Mesendoderm (in vitro differentiated cells): ENCODE data around the gene SIRPA.

Experiments
- DNase-seq: peaks from one replicate; pipeline ENCODE4 v3.0.0; 2013
- H2AK5ac ChIP-seq: 2 replicates; pipeline ENCODE4 v1.6.1; 2013; ENCODE audit warnings: low read length, inconsistent platforms
- H2BK120ac ChIP-seq: 2 replicates; pipeline ENCODE4 v1.6.1; 2013; ENCODE audit warnings: low read depth, mild to moderate bottlenecking, low read length, moderate library complexity, mixed read lengths
- H2BK15ac ChIP-seq: replicated peaks from 2 replicates; pipeline ENCODE4 v1.6.1; 2013; ENCODE audit warnings: low read depth, mild to moderate bottlenecking, moderate library complexity
- H2BK5ac ChIP-seq: 2 replicates; pipeline ENCODE4 v1.6.1; 2013; ENCODE audit warnings: low read length, inconsistent platforms
- H3K18ac ChIP-seq: 2 replicates; pipeline ENCODE4 v1.6.1; 2013; ENCODE audit warnings: mild to moderate bottlenecking, low read length, mixed read lengths
- H3K23ac ChIP-seq: one replicate; pipeline ENCODE4 v1.6.1; 2013; ENCODE audit warnings: low read length
- H3K27ac ChIP-seq: 2 replicates; pipeline ENCODE4 v1.5.1; 2013; ENCODE audit warnings: low read depth, mild to moderate bottlenecking, inconsistent platforms, low read length, moderate library complexity
- H3K27me3 ChIP-seq: 2 replicates; pipeline ENCODE4 v1.6.1; 2013; ENCODE audit warnings: low read length, control low read depth, mild to moderate bottlenecking, inconsistent platforms; ENCODE audit not compliant: insufficient read depth, poor library complexity
- H3K36me3 ChIP-seq: 2 replicates; pipeline ENCODE4 v1.6.1; 2013; ENCODE audit warnings: low read length, inconsistent platforms; ENCODE audit not compliant: control insufficient read depth, insufficient read depth
- H3K4ac ChIP-seq: one replicate; pipeline ENCODE4 v1.6.1; 2013; ENCODE audit warnings: low read depth, mild to moderate bottlenecking, low read length, moderate library complexity
- H3K4me1 ChIP-seq: 2 replicates; pipeline ENCODE4 v1.6.1; 2013; ENCODE audit warnings: low read depth, low read length, inconsistent platforms; ENCODE audit not compliant: control insufficient read depth
- H3K4me2 ChIP-seq: 2 replicates; pipeline ENCODE4 v1.6.1; 2013; ENCODE audit warnings: low read length
- H3K4me3 ChIP-seq: 2 replicates; pipeline ENCODE4 v1.5.1; 2013; ENCODE audit warnings: mild to moderate bottlenecking, low read length
- H3K56ac ChIP-seq: one replicate; pipeline ENCODE4 v1.6.1; 2013; ENCODE audit warnings: low read length
- H3K79me1 ChIP-seq: 2 replicates; pipeline ENCODE4 v1.6.1; 2013; ENCODE audit warnings: low read length, inconsistent platforms
- H3K79me2 ChIP-seq: 2 replicates; pipeline ENCODE4 v1.6.1; 2013; ENCODE audit warnings: mild to moderate bottlenecking, low read length; ENCODE audit not compliant: control insufficient read depth, insufficient read depth
- H3K9ac ChIP-seq: 2 replicates; pipeline ENCODE4 v1.6.1; 2013; ENCODE audit warnings: low read length, inconsistent platforms
- H4K5ac ChIP-seq: one replicate; pipeline ENCODE4 v1.6.1; 2013; ENCODE audit warnings: low read length
- H4K8ac ChIP-seq: one replicate; pipeline ENCODE4 v1.6.1; 2013; ENCODE audit warnings: low read depth, mild to moderate bottlenecking, control low read depth, low read length, moderate library complexity
- WGBS: extraction: QIAGEN DNeasy Blood & Tissue Kit; methylation state at CpG from one replicate; pipeline ENCODE4 v1.1.7; 2013; ENCODE audit warnings: low lambda C conversion rate, missing lambda C conversion rate; ENCODE audit not compliant: insufficient coverage; ENCODE audit errors: extremely low coverage; 5-methylcytosine and 5-hydroxymethylcytosine counted together

SIRPA gene

GRCh38 chr20:1928154-1928553, 32.9 kb downstream of the SIRPA start:
- Histone ChIP-seq H3K4me1 (no peaks in the 10 kb centered on the region), H4K5ac (no peak overlapping the region), H2BK5ac (no peak overlapping the region), H3K27ac (no peak overlapping the region), H3K79me2 (no peaks in the 10 kb centered on the region), H3K36me3 (no peaks in the 10 kb centered on the region), H3K23ac (no peak overlapping the region), H2BK15ac (no peak overlapping the region), H2BK120ac (no peak overlapping the region), H3K18ac (no peak overlapping the region), H4K8ac (no peak overlapping the region), H3K56ac (no peak overlapping the region), H3K9ac (no peak overlapping the region), H3K4me3 (no peak overlapping the region), H3K79me1 (no peaks in the 10 kb centered on the region), H3K27me3 (no peaks in the 10 kb centered on the region), H3K4me2 (no peak overlapping the region), H3K4ac (no peak overlapping the region), H2AK5ac (no peak overlapping the region)
- DNase-seq, result no peak
- WGBS, result no CpG with 5 or more reads among the region's 10 CpGs

DNA sequence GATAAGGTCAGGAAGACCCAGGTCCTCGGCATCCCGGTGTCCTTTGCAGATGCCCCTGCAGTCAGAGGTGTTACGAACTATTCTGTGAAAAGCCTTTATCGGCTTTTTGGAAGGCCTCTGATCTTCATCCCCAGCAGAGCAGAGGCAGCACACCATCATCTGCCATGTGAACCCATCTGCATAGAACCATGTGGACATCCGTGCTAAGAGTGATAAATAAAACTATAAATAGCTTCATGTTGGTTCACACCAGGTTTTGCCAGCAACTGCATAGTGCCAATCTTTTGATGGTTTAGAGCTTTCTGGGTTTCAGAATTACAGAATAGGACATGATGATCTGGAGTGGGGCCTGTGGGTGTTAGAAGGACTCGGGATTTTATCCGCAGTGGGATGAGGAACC, 33.6 kb downstream of the SIRPA start:
- H3K4ac ChIP-seq, result no peak overlapping the region
- H3K18ac ChIP-seq, result no peak overlapping the region
- no peaks in the 10 kb centered on the region for H3K4me1 ChIP-seq
- no peak overlapping the region for H3K23ac ChIP-seq
- H3K36me3 ChIP-seq, result no peaks in the 10 kb centered on the region
- H2BK15ac ChIP-seq, result no peak overlapping the region
- H3K4me3 ChIP-seq, result no peak overlapping the region
- no CpG with 5 or more reads among the region's 7 CpGs for WGBS
- H3K79me1 ChIP-seq, result no peaks in the 10 kb centered on the region
- H2BK5ac ChIP-seq, result no peak overlapping the region
- H3K27ac ChIP-seq, result no peak overlapping the region
- H3K27me3 ChIP-seq, result no peaks in the 10 kb centered on the region
- H4K8ac ChIP-seq, result no peak overlapping the region
- H2AK5ac ChIP-seq, result no peak overlapping the region
- no peak overlapping the region for H2BK120ac ChIP-seq
- no peaks in the 10 kb centered on the region for H3K79me2 ChIP-seq
- H3K56ac ChIP-seq, result no peak overlapping the region
- no peak for DNase-seq
- H4K5ac ChIP-seq, result no peak overlapping the region
- no peak overlapping the region for H3K4me2 ChIP-seq
- H3K9ac ChIP-seq, result no peak overlapping the region

DNA sequence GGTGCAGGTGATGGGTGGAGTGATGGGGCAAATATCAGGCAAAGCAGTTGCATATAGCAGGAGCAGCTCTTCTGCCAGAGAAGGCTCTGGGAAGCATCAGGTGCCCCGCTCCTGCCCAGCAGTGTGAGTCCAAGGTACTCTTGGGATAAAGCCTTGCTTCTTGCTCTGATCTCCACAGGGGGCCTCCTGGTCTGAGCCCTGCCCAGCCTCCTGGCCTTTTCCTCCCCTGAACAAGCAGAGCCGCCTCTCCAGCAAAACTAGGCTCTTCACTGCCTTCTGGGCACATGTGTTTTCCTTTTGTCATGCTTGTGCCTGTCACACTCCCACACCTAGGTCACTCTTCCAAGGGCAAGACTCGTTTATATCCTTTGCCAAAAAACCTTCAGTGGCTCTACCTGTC, 34.3 kb downstream of the SIRPA start:
- no peak for DNase-seq
- Histone ChIP-seq H3K4me1 (no peaks in the 10 kb centered on the region), H2AK5ac (no peak overlapping the region), H3K4ac (no peak overlapping the region), H3K4me3 (no peak overlapping the region), H3K79me2 (no peaks in the 10 kb centered on the region), H3K56ac (no peak overlapping the region), H3K36me3 (no peaks in the 10 kb centered on the region), H3K79me1 (no peaks in the 10 kb centered on the region), H3K27me3 (no peaks in the 10 kb centered on the region), H2BK15ac (no peak overlapping the region), H4K8ac (no peak overlapping the region), H2BK120ac (no peak overlapping the region), H3K27ac (no peak overlapping the region), H3K9ac (no peak overlapping the region), H4K5ac (no peak overlapping the region), H3K18ac (no peak overlapping the region), H3K23ac (no peak overlapping the region), H3K4me2 (no peak overlapping the region), H2BK5ac (no peak overlapping the region)
- WGBS, result no CpG with 5 or more reads among the region's 3 CpGs

DNA sequence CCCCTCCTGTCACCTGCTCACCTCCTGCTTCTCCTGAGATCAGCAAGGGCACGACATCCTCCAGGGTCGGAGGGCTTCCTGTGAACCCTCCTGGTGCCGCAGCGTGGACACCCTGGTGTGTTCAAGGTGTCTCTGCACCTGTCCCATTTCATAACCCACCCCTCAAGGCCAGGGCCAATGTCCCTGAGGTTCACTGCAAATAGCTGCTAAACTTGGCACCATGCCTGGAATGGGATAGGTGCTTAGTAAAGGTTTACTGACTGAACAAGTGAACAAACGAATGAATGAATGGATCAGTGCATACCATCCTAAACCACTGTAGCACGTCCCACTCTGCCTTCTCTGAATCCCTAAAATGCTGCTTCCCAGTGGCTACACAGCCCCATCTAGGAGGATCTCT, 35.0 kb downstream of the SIRPA start:
- Histone ChIP-seq H2AK5ac (no peak overlapping the region), H4K5ac (no peak overlapping the region), H4K8ac (no peak overlapping the region), H3K4me1 (no peaks in the 10 kb centered on the region), H3K79me1 (no peaks in the 10 kb centered on the region), H3K4ac (no peak overlapping the region), H3K56ac (no peak overlapping the region), H3K9ac (no peak overlapping the region), H3K36me3 (no peaks in the 10 kb centered on the region), H3K79me2 (no peaks in the 10 kb centered on the region), H3K23ac (no peak overlapping the region), H3K4me2 (no peak overlapping the region), H2BK120ac (no peak overlapping the region), H3K18ac (no peak overlapping the region), H3K27me3 (no peaks in the 10 kb centered on the region), H3K4me3 (no peak overlapping the region), H2BK15ac (no peak overlapping the region), H3K27ac (no peak overlapping the region), H2BK5ac (no peak overlapping the region)
- no peak for DNase-seq
- no CpG with 5 or more reads among the region's 6 CpGs for WGBS

DNA sequence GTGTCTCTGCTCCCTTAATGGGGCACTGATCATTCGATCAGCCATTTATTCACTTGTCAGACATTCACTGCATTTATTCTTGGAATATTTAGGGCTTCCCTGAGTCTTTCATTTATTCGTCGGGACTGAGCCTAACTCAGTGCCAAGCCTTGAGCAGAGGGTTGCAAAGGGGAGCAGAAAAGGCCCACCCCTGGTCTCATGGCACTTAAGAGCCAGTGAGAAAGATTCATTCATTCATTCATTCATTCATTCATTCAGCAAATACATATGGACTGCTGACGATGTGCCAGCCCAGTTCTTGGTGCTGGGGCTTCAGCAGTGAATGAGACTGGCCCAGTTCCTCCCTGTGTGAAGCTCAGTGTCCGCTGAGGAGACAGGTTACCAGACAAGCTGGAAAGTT, 36.6 kb downstream of the SIRPA start:
- H3K4ac ChIP-seq, result no peak overlapping the region
- H3K79me2 ChIP-seq, result no peaks in the 10 kb centered on the region
- H3K9ac ChIP-seq, result no peak overlapping the region
- H3K27me3 ChIP-seq, result no peaks in the 10 kb centered on the region
- no peak overlapping the region for H2AK5ac ChIP-seq
- H3K79me1 ChIP-seq, result no peaks in the 10 kb centered on the region
- no peak overlapping the region for H4K5ac ChIP-seq
- no peaks in the 10 kb centered on the region for H3K36me3 ChIP-seq
- H2BK15ac ChIP-seq, result no peak overlapping the region
- H3K4me1 ChIP-seq, result no peaks in the 10 kb centered on the region
- no peak overlapping the region for H3K18ac ChIP-seq
- no peak overlapping the region for H4K8ac ChIP-seq
- no peak overlapping the region for H3K4me2 ChIP-seq
- H2BK5ac ChIP-seq, result no peak overlapping the region
- H3K27ac ChIP-seq, result no peak overlapping the region
- no peak overlapping the region for H3K4me3 ChIP-seq
- H2BK120ac ChIP-seq, result no peak overlapping the region
- no peak overlapping the region for H3K56ac ChIP-seq
- no peak for DNase-seq
- no peak overlapping the region for H3K23ac ChIP-seq
- no CpG with 5 or more reads among the region's 5 CpGs for WGBS

GRCh38 chr20:1932971-1933370, 37.8 kb downstream of the SIRPA start:
- no peak overlapping the region for H3K56ac ChIP-seq
- H3K9ac ChIP-seq, result no peak overlapping the region
- no peaks in the 10 kb centered on the region for H3K27me3 ChIP-seq
- DNase-seq, result no peak
- WGBS, result no CpG with 5 or more reads among the region's 2 CpGs
- H3K36me3 ChIP-seq, result no peaks in the 10 kb centered on the region
- no peak overlapping the region for H2BK5ac ChIP-seq
- no peak overlapping the region for H3K4me3 ChIP-seq
- no peaks in the 10 kb centered on the region for H3K79me2 ChIP-seq
- no peak overlapping the region for H3K4me2 ChIP-seq
- H2BK15ac ChIP-seq, result no peak overlapping the region
- H2BK120ac ChIP-seq, result no peak overlapping the region
- no peak overlapping the region for H4K8ac ChIP-seq
- no peak overlapping the region for H3K27ac ChIP-seq
- no peaks in the 10 kb centered on the region for H3K79me1 ChIP-seq
- no peak overlapping the region for H3K18ac ChIP-seq
- H4K5ac ChIP-seq, result no peak overlapping the region
- H2AK5ac ChIP-seq, result no peak overlapping the region
- H3K4ac ChIP-seq, result no peak overlapping the region
- H3K4me1 ChIP-seq, result no peaks in the 10 kb centered on the region
- H3K23ac ChIP-seq, result no peak overlapping the region
